Adrenal gland (tissue), 5 donors: ENCODE measurements around the gene UNK.

Experiments
- CTCF ChIP-seq, 6 experiments: fragments of 450-650 bp in 4 of 6; fragments of 200-600 bp in 2 of 6; sonication (generic) in 1 of 6; IDR thresholded peaks; 1 replicate in 5 of 6; 2 replicates in 1 of 6; pipeline versions ENCODE4 v1.5.1 to v1.8.0; 2016 to 2021; ENCODE audit warnings: antibody characterized with exemption in 6 of 6, mild to moderate bottlenecking in 2 of 6, moderate library complexity in 1 of 6
- POLR2A ChIP-seq, 2 donors: fragments of 450-650 bp; IDR thresholded peaks; one replicate each; pipeline ENCODE4 v1.6.1; 2017; ENCODE audit warnings: antibody characterized with exemption in 2 of 2, mild to moderate bottlenecking in 2 of 2, moderate library complexity in 1 of 2
- donor health status: DM: no; HTN: no; CAD: no.

- TF ChIP-seq CTCF (IDR thresholded peaks at IDR 0.05) (no peak), POLR2A (IDR thresholded peaks at IDR 0.05) (no peak)
These were observed 35.9 kb upstream of the UNK start for GRCh38 chr17:75748706-75749105.
